NCI-H1092 treated with DMSO at 0.1 percent for 48 hours (cell line): ENCODE data around the gene ASIC2.

Experiments
- DNase-seq: peaks from one replicate; lab custom pipeline; 2025; lab: John Stamatoyannopoulos, UW

Gene ASIC2

GRCh38 chr17:33204156-33204555 lies 88.9 kb downstream of the ASIC2 start:
- no peak for DNase-seq

- no peak for DNase-seq
Observed at GRCh38 chr17:33202796-33203495, 90.1 kb downstream of the ASIC2 start.

- no peak for DNase-seq
Observed at GRCh38 chr17:33202021-33202420, 91.1 kb downstream of the ASIC2 start.

GRCh38 chr17:33201283-33201682 lies 91.8 kb downstream of the ASIC2 start:
- DNase-seq: no peak

GRCh38 chr17:33200587-33200986 lies 92.5 kb downstream of the ASIC2 start:
- DNase-seq: peak; percentile 7

GRCh38 chr17:33199571-33200510 lies 93.3 kb downstream of the ASIC2 start:
- no peak for DNase-seq

- no peak for DNase-seq
Observed at GRCh38 chr17:33198954-33199353, 94.1 kb downstream of the ASIC2 start.

GRCh38 chr17:33197342-33197741 lies 95.8 kb downstream of the ASIC2 start:
- DNase-seq: no peak

GRCh38 chr17:33196883-33197282 lies 96.2 kb downstream of the ASIC2 start:
- no peak for DNase-seq

- no peak for DNase-seq
Observed at GRCh38 chr17:33192951-33193911, 99.9 kb downstream of the ASIC2 start.

GRCh38 chr17:33183487-33184026 lies 109.5 kb downstream of the ASIC2 start:
- DNase-seq: no peak

GRCh38 chr17:33179151-33179550 lies 113.9 kb downstream of the ASIC2 start:
- DNase-seq: no peak

- DNase-seq: peak; percentile 8
Observed at GRCh38 chr17:33178681-33179080, 114.4 kb downstream of the ASIC2 start.

- DNase-seq: no peak
Observed at GRCh38 chr17:33175562-33175961, 117.5 kb downstream of the ASIC2 start.

- no peak for DNase-seq
Observed at GRCh38 chr17:33171931-33172330, 121.2 kb downstream of the ASIC2 start.

GRCh38 chr17:33169580-33170285 lies 123.4 kb downstream of the ASIC2 start:
- DNase-seq: peak; percentile 13

GRCh38 chr17:33167736-33168135 lies 125.4 kb downstream of the ASIC2 start:
- no peak for DNase-seq

GRCh38 chr17:33166472-33166871 lies 126.6 kb downstream of the ASIC2 start:
- DNase-seq: no peak

GRCh38 chr17:33164169-33164881 lies 128.8 kb downstream of the ASIC2 start:
- no peak for DNase-seq

- DNase-seq: no peak
Observed at GRCh38 chr17:33163533-33164168, 129.4 kb downstream of the ASIC2 start.
